DOHH2 (cell line): ENCODE measurements around the gene TNPO2.

Experiments used
- H3F3A ChIP-seq: fragments of 200-600 bp; sonication (generic), shearing (Covaris generic); 2 replicates; pipeline ENCODE4 v1.6.0; 2016; ENCODE audit warnings: antibody characterized with exemption, mild to moderate bottlenecking; ENCODE audit not compliant: control insufficient read depth, insufficient read depth
- H3K27ac ChIP-seq: fragments of 200-600 bp; sonication (generic); 2 replicates; pipeline ENCODE4 v1.5.1; 2014; ENCODE audit warnings: low read depth, mild to moderate bottlenecking, low read length, moderate library complexity
- H3K27me3 ChIP-seq: fragments of 200-600 bp; sonication (generic); 2 replicates; pipeline ENCODE4 v1.6.1; 2014; ENCODE audit warnings: mild to moderate bottlenecking, low read length, mixed read lengths; ENCODE audit not compliant: control insufficient read depth
- H3K36me3 ChIP-seq: fragments of 200-600 bp; sonication (generic); 2 replicates; pipeline ENCODE4 v1.6.1; 2014; ENCODE audit warnings: mild to moderate bottlenecking, low read length, moderate library complexity, mixed read lengths; ENCODE audit not compliant: control insufficient read depth
- H3K4me1 ChIP-seq: fragments of 200-600 bp; sonication (generic); 2 replicates; pipeline ENCODE4 v1.6.1; 2014; ENCODE audit warnings: mild to moderate bottlenecking, low read length, mixed read lengths; ENCODE audit not compliant: control insufficient read depth
- H3K4me2 ChIP-seq: fragments of 200-600 bp; sonication (generic); 2 replicates; pipeline ENCODE4 v1.6.0; 2014; ENCODE audit warnings: mild to moderate bottlenecking, low read length, moderate library complexity
- H3K4me3 ChIP-seq: fragments of 200-600 bp; sonication (generic); 2 replicates; pipeline ENCODE4 v1.5.1; 2014; ENCODE audit warnings: mild to moderate bottlenecking, low read length, mixed read lengths
- H3K79me2 ChIP-seq: fragments of 200-600 bp; sonication (generic); 2 replicates; pipeline ENCODE4 v1.6.1; 2014; ENCODE audit warnings: mild to moderate bottlenecking, low read length, mixed read lengths; ENCODE audit not compliant: control insufficient read depth
- H3K9me2 ChIP-seq: fragments of 200-600 bp; sonication (generic); replicated peaks from 2 replicates; pipeline ENCODE4 v1.6.1; 2014; ENCODE audit warnings: mild to moderate bottlenecking, low read length, mixed read lengths; ENCODE audit not compliant: control insufficient read depth
- H3K9me3 ChIP-seq: fragments of 200-600 bp; sonication (generic); 2 replicates; pipeline ENCODE4 v1.6.1; 2014; ENCODE audit warnings: antibody characterized with exemption, low read length, mixed read lengths; ENCODE audit not compliant: control insufficient read depth, insufficient read depth
- H4K20me1 ChIP-seq: fragments of 200-600 bp; sonication (generic); 2 replicates; pipeline ENCODE4 v1.6.0; 2014; ENCODE audit warnings: low read depth, mild to moderate bottlenecking, antibody characterized with exemption, low read length, moderate library complexity; ENCODE audit not compliant: control insufficient read depth, insufficient read depth
- CTCF ChIP-seq: fragments of 200-600 bp; sonication (generic); IDR thresholded peaks from one replicate; pipeline ENCODE4 v1.5.1; 2014; ENCODE audit warnings: antibody characterized with exemption, mild to moderate bottlenecking, low read depth, low read length; ENCODE audit not compliant: poor library complexity, severe bottlenecking
- EZH2phosphoT487 ChIP-seq: fragments of 200-600 bp; sonication (generic); IDR thresholded peaks from 2 replicates; pipeline ENCODE4 v1.6.1; 2017; ENCODE audit warnings: borderline replicate concordance, mild to moderate bottlenecking, antibody characterized with exemption, low read length, moderate library complexity, mixed read lengths

The TNPO2 gene

GRCh38 chr19:12764698-12765097, 41.0 kb upstream of the TNPO2 start:
- Histone ChIP-seq H3K36me3 (no peaks in the 10 kb centered on the region), H3K4me3 (no peak overlapping the region), H4K20me1 (no peaks in the 10 kb centered on the region), H3F3A (no peaks in the 10 kb centered on the region), H3K27ac (no peak overlapping the region), H3K4me2 (no peak overlapping the region), H3K27me3 (no peaks in the 10 kb centered on the region), H3K9me2 (no peaks in the 10 kb centered on the region), H3K79me2 (no peaks in the 10 kb centered on the region), H3K4me1 (peaks cover 3% of the 10 kb centered on the region; the same call in 1 of the 2 replicates), H3K9me3 (no peaks in the 10 kb centered on the region)
- TF ChIP-seq CTCF (no peak), EZH2phosphoT487 (no peak)

- Histone ChIP-seq H3K27me3 (0 out of 2 replicates have a peak, but pooled peaks cover under 1% of the 10 kb centered on the region), H3K4me3 (no peak overlapping the region), H3K27ac (no peak overlapping the region), H3K4me1 (peaks cover 3% of the 10 kb centered on the region; the same call in 1 of the 2 replicates), H3K9me2 (no peaks in the 10 kb centered on the region), H3F3A (no peaks in the 10 kb centered on the region), H3K9me3 (no peaks in the 10 kb centered on the region), H3K79me2 (no peaks in the 10 kb centered on the region), H3K36me3 (no peaks in the 10 kb centered on the region), H4K20me1 (no peaks in the 10 kb centered on the region), H3K4me2 (no peak overlapping the region)
- TF ChIP-seq EZH2phosphoT487, result no peak
- TF ChIP-seq CTCF, result no peak
Measured at GRCh38 chr19:12763100-12763499, 39.4 kb upstream of the TNPO2 start.

- H3K9me2 ChIP-seq, result no peaks in the 10 kb centered on the region
- peaks cover 2% of the 10 kb centered on the region; the same call in 1 of the 2 replicates for H3K4me1 ChIP-seq
- H4K20me1 ChIP-seq, result no peaks in the 10 kb centered on the region
- H3K9me3 ChIP-seq, result no peaks in the 10 kb centered on the region
- TF ChIP-seq CTCF (no peak), EZH2phosphoT487 (no peak)
- no peaks in the 10 kb centered on the region for H3F3A ChIP-seq
- no peaks in the 10 kb centered on the region for H3K36me3 ChIP-seq
- H3K4me2 ChIP-seq, result no peak overlapping the region
- H3K27ac ChIP-seq, result no peak overlapping the region
- H3K4me3 ChIP-seq, result no peak overlapping the region
- no peaks in the 10 kb centered on the region for H3K79me2 ChIP-seq
- 0 out of 2 replicates have a peak, but pooled peaks cover 2% of the 10 kb centered on the region for H3K27me3 ChIP-seq
Measured at GRCh38 chr19:12759686-12760085, 36.0 kb upstream of the TNPO2 start.
